ENCODE measurements around the gene DPH1.

DNA sequence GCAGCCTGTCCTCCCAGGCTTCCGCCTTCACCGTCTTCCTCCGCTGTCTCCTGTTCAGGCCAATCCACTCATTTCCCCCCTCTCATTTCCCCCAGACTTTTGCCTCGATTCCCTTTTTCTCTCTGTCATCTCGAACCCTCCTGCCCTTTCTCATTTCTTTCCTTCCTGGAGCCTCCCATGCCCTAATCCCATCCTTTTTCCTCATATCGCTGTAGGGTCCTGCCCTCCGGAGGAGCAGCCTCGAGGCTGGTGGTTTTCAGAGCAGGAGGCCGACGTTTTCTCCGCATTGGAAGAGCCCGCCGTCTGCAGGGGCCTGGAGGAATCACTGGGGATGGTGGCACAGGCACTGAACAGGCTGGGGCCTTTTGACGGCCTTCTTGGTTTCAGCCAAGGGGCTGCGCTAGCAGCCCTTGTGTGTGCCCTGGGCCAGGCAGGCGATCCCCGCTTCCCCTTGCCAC lies 12.5 kb downstream of the DPH1 start:
- TF ChIP-seq, protein P1, sequence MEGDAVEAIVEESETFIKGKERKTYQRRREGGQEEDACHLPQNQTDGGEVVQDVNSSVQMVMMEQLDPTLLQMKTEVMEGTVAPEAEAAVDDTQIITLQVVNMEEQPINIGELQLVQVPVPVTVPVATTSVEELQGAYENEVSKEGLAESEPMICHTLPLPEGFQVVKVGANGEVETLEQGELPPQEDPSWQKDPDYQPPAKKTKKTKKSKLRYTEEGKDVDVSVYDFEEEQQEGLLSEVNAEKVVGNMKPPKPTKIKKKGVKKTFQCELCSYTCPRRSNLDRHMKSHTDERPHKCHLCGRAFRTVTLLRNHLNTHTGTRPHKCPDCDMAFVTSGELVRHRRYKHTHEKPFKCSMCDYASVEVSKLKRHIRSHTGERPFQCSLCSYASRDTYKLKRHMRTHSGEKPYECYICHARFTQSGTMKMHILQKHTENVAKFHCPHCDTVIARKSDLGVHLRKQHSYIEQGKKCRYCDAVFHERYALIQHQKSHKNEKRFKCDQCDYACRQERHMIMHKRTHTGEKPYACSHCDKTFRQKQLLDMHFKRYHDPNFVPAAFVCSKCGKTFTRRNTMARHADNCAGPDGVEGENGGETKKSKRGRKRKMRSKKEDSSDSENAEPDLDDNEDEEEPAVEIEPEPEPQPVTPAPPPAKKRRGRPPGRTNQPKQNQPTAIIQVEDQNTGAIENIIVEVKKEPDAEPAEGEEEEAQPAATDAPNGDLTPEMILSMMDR (IDR thresholded peaks at IDR 0.05) = no peak
- no peak for TF ChIP-seq POLR2A (IDR thresholded peaks at IDR 0.05)

All from Peyer's patch (tissue), 4 donors.